HG03354 (cell line): ENCODE measurements around the gene CIAPIN1.

Source experiments
- ATAC-seq: cut with Tn5 transposase; IDR thresholded peaks from one replicate; pipeline ENCODE4 v1.9.1; 2021; ENCODE audit warnings: mild to moderate bottlenecking; ENCODE audit not compliant: unreplicated experiment, poor library complexity, severe bottlenecking

CIAPIN1 gene

GRCh38 chr16:57447186-57447962, at the start of gene CIAPIN1, which contains the start of gene COQ9:
Gene CIAPIN1 (minus strand): TSS chr16:57447385. CDS start chr16:57440928, 6,457 bp downstream.
Gene COQ9 (plus strand): TSS chr16:57447479. CDS start chr16:57447506, 27 bp downstream.
- ATAC-seq: peak; percentile 97

- no peak for ATAC-seq
Measured at GRCh38 chr16:57493767-57494166, 46.6 kb upstream of the CIAPIN1 start.

DNA sequence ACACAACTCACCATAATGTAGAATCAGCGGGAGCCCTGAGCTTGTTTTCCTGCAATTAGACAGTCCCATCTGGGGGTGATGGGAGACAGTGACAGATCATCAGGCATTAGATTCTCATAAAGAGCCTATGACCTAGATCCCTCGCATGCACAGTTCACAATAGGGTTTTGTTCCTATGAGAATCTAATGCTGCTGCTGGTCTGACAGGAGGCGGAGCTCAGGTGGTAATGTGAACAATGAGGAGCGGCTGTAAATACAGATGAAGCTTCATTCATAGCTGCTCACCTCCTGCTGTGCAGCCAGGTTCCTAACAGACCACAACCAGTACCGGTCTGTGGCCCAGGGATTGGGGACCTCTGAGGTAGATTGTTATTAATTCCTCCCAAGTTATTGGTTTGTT, 42.0 kb upstream of the CIAPIN1 start:
- no peak for ATAC-seq

DNA sequence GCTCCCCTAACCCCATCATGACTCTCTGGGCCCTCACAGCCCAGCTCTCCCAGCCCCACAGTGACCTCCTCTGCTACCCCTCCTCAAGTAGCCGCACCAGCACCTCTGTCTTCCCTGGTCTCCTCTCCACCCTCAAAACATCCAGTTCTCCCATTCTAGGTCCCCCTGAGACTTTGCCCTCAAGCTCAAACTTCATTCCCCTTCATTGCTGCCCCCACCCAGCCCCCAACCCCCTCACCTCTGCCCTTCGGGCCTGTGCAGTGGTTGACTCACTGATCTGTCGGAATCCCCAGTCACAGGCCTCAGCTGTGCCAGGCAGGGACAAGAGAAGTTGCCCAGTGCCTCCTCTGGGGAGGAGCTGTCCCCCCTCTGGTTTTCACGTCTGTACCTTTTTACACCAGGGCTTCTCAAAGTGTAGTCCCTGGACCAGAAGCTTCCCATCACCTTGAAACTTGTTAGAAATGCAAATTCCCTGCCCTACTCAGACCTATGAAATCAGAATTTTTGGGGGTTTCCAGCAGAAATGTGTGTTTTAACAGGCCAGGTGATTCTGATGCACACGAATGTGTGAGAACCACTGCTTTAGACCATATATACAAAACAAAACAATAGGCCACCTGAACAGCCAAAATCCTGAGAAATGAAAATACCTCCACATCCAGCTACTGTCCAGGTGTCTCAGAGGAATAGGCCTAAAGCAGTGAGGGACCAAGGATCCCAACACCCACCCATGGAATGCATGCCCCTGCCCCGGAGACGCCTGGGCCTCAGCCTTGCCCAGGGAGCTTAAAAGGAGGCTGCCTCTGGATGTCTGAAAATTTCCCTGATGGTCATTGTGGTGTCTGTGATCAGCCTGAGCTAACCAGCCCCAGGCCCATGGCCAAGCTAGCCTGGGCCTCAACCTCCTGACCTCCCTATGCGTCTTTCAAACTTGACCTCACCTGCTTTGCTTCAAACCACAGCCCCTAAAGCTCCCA, 40.0 kb upstream of the CIAPIN1 start:
- ATAC-seq: no peak

DNA sequence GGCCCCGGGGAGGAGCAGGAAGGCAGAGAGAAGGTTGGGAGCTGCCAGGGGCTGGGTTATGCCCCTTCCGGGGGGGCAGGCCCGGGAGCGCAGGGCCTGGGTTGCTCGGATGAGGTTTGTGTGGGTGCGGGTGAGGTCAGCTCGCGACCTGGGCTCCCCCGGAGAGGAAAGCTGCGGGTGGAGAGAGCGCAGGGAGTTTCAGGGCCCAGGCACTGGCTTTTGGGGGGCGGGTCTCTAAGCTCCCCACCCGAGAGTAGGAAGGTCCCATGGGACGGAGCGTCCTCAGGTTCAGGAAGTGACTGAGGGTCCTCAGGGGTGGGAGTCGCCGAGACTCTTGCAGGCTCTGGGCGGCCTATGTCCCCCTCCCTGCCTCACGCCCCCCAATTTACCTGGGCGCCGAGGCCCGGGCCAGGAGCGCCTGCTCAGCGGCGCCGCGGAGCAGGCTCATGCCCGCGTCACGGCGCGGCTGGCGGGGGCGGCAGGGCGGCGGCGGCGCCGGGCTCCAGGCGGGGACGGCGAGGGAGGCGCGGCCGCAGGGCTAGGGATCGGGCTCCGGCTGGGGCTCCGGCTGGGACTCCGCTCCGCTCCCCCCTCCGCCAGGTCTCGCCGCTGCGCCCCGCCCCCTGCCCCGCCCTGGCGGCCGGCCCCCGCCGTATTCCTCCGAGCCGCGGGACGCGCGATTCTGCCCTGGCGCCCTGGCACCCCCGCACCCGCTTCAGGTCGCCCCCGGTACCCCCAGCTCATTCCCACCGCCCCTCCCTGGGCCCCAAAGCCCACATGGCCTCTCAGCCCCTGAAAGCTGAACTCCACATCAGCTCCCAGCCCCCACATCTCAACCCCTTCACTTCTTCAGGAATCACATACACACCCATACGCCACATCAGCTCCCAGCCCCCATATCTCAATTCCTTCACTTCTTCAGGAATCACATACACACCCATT, 39.0 kb upstream of the CIAPIN1 start, which contains the start of gene DOK4:
DOK4 (minus strand) TSS at position 578 of the 942 bp plus-strand sequence. CDS start 6,986 bp downstream, outside the sequence.
- peak; percentile 82 for ATAC-seq

DNA sequence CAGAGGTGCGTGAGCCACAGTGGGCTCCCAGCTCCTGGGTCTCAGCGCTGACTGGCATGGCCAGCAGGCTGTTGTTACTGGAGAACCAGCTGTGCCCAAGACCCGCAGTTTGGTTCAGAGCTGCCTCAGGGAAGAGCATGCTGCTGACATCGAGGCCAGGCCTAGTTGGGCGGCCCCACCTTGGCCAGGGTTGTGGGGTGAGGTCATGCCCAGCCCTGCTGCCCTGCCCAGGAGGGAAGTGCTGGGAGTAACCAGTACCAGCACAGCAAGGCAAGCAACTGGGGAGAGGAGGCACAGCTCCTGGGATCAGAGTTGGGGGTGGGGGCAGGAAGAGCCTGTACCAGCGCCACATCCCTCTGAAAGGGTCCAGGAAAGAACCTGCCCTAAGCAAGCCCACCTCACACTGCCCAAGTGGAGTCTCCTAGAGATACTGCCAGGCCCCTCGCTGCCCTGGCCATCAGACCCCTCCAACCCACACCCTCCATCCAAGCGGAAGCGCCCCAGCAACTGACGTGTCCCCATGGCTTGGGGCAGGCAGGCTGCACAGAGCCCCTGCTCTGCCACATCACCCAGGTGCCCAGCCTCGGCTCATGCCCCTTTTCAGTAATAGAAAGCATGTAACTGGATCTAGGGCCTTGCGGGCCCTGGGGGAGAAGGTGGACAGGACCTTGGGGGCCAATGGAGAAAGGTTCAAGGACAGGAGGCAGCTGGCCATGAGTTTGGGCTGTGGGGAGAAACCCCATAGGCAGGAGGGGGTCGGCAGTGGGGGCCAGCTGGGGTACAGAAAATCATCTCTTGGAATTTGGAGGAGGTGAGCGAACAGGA, 38.1 kb upstream of the CIAPIN1 start:
- no peak for ATAC-seq

DNA sequence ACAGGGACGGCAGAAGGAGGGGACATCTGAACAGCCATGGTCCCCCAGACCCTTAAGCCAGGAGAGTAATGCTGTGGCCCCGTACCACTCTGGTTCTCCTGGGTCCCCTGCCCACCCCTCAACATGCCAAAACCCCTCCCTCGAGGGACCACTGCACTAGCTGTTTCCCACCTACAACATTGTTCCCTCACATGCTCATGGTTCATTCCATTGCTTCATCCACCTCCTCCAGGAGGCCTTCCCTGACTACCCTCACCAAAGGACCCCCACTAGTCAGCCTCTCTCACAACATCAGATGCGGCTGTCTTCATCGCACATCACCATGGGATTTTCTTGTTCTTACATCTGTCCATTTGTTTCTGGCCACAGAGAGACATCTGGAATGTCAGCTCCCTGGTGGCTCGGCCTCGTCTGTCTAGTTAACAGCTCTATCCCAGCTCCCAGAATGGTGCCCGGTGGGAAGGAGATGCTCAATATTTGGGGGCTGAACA, 37.4 kb upstream of the CIAPIN1 start:
- no peak for ATAC-seq

DNA sequence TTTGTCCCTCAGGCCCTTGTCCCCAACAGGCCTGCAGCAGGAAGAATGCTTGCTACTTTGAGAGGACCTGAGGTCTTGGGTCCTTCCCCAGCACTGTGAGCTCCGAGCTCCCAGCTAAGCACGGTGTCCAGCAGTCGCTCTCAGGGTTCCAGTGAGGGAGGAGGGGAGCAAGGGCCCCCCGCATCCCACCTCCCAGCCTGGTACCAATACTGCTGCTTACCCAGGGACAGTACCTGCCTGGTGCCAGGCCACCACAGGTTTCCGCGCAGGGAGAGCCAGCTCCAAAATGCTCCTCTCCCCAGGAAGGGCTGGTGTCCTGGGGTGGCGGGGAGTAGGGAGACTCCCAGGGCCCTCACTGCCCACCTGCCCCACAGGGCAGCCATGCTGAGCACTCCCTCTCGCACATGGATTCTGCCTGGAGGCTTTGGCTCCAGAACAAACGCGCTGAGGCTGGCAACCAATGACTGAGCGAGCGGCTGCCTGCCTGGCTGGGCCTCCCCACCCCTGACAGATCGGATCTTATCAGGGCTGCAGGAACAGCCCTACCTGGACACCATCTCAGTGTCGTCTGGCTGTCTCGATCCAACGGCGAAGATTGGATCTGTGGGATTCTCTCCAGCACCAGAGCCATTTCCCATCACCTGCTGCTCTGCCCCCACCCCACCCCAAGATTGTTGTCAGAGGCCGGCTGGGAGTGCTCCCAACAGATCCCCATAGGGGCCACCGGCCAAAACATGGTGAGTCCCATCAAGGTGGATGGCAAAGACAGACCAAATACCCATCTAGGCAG, 36.7 kb upstream of the CIAPIN1 start:
- no peak for ATAC-seq

- no peak for ATAC-seq
Measured at GRCh38 chr16:57482845-57483545, 35.8 kb upstream of the CIAPIN1 start.

- ATAC-seq: no peak
Measured at GRCh38 chr16:57481421-57481820, 34.2 kb upstream of the CIAPIN1 start.

- ATAC-seq: no peak
Measured at GRCh38 chr16:57480754-57481230, 33.6 kb upstream of the CIAPIN1 start.

- no peak for ATAC-seq
Measured at GRCh38 chr16:57479976-57480753, 33.0 kb upstream of the CIAPIN1 start.

DNA sequence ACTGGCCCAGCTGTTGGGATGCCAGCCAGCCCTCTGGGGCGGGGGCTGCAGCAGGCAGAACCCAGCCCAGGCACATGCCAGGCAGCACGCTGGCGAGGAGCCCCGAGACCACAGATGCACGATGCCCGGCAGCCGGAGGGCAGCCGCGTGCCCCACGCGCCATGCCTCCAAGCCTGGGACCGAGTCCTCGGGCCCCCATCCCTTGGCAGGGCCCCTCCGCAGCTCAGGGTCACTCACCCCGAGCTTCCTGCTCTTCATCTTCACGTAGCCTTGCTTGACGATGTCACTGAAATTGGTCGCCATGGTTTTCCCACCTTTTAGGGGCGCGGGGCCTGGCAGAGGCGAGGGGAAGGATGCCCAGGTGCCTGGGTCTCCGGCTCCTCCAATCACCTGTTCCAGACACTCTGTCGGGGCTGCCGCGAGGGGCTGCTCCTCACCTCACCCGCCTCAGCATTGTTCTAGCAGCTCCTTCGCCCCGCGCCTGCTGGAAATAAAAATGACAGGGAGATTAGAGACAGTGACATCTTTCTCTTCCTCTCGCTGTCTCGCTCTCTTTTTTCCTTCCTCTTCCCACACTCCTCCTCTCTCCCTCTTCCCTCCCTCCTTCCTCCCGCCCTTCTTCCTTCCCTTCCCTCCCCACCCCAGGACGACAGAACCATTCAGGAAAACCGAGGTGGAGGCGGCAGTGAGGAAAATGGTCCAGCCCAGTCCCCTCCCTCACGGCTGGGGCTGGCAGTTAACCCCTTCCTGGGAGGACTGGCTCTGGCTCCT, 32.2 kb upstream of the CIAPIN1 start:
- no peak for ATAC-seq

DNA sequence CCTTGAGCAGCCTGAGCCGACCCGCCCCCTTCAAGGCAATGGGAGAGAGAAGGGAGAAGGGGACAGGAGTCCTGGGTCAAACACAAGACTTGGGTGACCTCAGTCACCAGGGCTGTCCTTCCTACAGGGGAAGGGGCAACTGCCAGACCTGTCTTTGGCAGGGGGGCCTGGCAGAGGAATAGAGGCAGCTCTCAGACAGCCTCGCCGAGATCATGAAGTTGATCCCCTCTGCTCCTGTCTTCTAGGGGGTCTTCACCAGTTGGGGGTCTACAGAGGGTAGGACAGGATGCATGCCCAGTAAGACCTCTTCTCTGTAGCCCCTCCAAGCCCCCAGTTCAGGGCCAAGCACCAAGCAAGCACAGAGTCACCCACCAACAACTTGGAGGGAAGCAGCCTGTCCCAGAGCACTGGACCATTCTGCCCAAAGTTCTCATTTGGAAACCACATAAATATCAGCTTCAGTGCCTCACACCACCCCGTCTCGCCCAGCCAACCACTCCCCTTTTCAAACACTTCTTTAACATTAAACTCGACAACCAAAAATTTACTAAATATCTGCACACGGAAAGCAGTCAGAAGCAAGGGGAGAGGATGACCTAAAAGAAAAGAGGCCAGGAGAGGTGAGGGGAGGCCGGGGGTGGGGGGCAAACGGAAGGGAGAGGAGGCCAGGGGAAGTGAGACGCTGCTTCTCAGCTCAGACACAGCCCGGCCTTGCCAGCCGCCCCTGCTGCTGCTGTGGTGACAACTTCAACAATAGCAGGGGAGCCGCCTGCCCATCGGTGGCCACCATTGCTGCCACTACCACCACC, 31.4 kb upstream of the CIAPIN1 start:
- ATAC-seq: no peak
